Activated CD8-positive, alpha-beta T cell treated with anti-CD3 and anti-CD28 coated beads for 36 hours (primary cell): ENCODE results near the gene MAS1L. TPM values are rescaled to one million over a fixed set of nuclear protein-coding genes. Genes with fewer than 3 reads are reported as not detected.

Experiments
- ATAC-seq: fragments of 200-7000 bp; cut with Tn5 transposase; one replicate; pipeline ENCODE4 v1.10.0; 2021; ENCODE audit warnings: mild to moderate bottlenecking, moderate library complexity
- CTCF ChIA-PET: fragments of 350-600 bp; sonication (Branson Sonifier 250); formaldehyde crosslinking; loops from one replicate; lab custom pipeline; 2021; ENCODE audit warnings: antibody characterized with exemption; lab: Charles Lee
- POLR2A ChIA-PET: fragments of 350-600 bp; sonication (Branson Sonifier 250); formaldehyde crosslinking; loops from one replicate; lab custom pipeline; 2021; ENCODE audit warnings: antibody characterized with exemption; lab: Charles Lee
- DNase-seq: peaks from one replicate; pipeline ENCODE4 v3.0.0-alpha.2; 2020
- H3K27ac Mint-ChIP-seq: one replicate; pipeline ENCODE4 v1.8.0; 2021; ENCODE audit warnings: mild to moderate bottlenecking, mixed read lengths
- H3K27me3 Mint-ChIP-seq: one replicate; pipeline ENCODE4 v1.8.0; 2021; ENCODE audit warnings: mixed read lengths
- H3K36me3 Mint-ChIP-seq: one replicate; pipeline ENCODE4 v1.8.0; 2021; ENCODE audit warnings: low read depth, mixed read lengths
- H3K4me1 Mint-ChIP-seq: one replicate; pipeline ENCODE4 v1.8.0; 2021; ENCODE audit warnings: low read depth, mixed read lengths
- H3K4me3 Mint-ChIP-seq: one replicate; pipeline ENCODE4 v1.8.0; 2021; ENCODE audit warnings: mild to moderate bottlenecking, moderate library complexity, mixed read lengths
- H3K9me3 Mint-ChIP-seq: one replicate; pipeline ENCODE4 v1.8.0; 2021; ENCODE audit warnings: mixed read lengths
- CTCF ChIP-seq: fragments of 200-600 bp; IDR thresholded peaks from one replicate; pipeline ENCODE4 v1.8.0; 2022; ENCODE audit warnings: antibody characterized with exemption, mild to moderate bottlenecking
- intact Hi-C: fragments of 100-400 bp; cut with micrococcal nuclease; formaldehyde crosslinking; loops from one replicate; pipeline ENCODE4 v1.10.0; 2022
- total RNA-seq, 2 experiments: library from RNA; stranded (reverse); gene quantifications; one replicate each; pipeline ENCODE4 v1.2.3, GENCODE V29; 2021

Gene MAS1L
- total RNA-seq, 2 experiments from 2014 or later = not detected

GRCh38 chr6:29466241-29466640 lies 21.5 kb downstream of the MAS1L start:
- no peak for DNase-seq
- no peaks in the 10 kb centered on the region for H3K36me3 Mint-ChIP-seq
- no peaks in the 10 kb centered on the region for H3K4me1 Mint-ChIP-seq
- TF ChIP-seq CTCF = no peak
- H3K27me3 Mint-ChIP-seq = peaks cover 6% of the 10 kb centered on the region
- H3K9me3 Mint-ChIP-seq = no peaks in the 10 kb centered on the region
- CTCF ChIA-PET = no interaction called here
- H3K4me3 Mint-ChIP-seq = no peak overlapping the region
- POLR2A ChIA-PET = interaction anchor here (0.5 kb wide), 1 partner anchor 71 kb away, joined by 3 read pairs; no protein-coding TSS in a partner anchor
- intact Hi-C loops = no loop called here
- no peak for ATAC-seq
- no peak overlapping the region for H3K27ac Mint-ChIP-seq

- ChIA-PET CTCF (no interaction called here), POLR2A (interaction anchor here (0.5 kb wide), 1 partner anchor 71 kb away, joined by 3 read pairs; no protein-coding TSS in a partner anchor)
- no peak for TF ChIP-seq CTCF
- Mint-ChIP-seq H3K9me3 (no peaks in the 10 kb centered on the region), H3K4me3 (no peak overlapping the region), H3K4me1 (no peaks in the 10 kb centered on the region), H3K27ac (no peak overlapping the region), H3K36me3 (no peaks in the 10 kb centered on the region), H3K27me3 (peaks cover 6% of the 10 kb centered on the region)
- intact Hi-C loops = no loop called here
- ATAC-seq = no peak
- DNase-seq = no peak
Observed at GRCh38 chr6:29465801-29466200, 22.0 kb downstream of the MAS1L start.

GRCh38 chr6:29465279-29465678 lies 22.5 kb downstream of the MAS1L start:
- DNase-seq = no peak
- Mint-ChIP-seq H3K9me3 (no peaks in the 10 kb centered on the region), H3K27me3 (peaks cover 6% of the 10 kb centered on the region), H3K36me3 (no peaks in the 10 kb centered on the region), H3K27ac (no peak overlapping the region), H3K4me1 (no peaks in the 10 kb centered on the region), H3K4me3 (no peak overlapping the region)
- ChIA-PET CTCF (no interaction called here), POLR2A (no interaction called here)
- no peak for TF ChIP-seq CTCF
- intact Hi-C loops = no loop called here
- ATAC-seq = no peak

GRCh38 chr6:29462022-29462421 lies 25.7 kb downstream of the MAS1L start:
- no peaks in the 10 kb centered on the region for H3K36me3 Mint-ChIP-seq
- H3K9me3 Mint-ChIP-seq = no peaks in the 10 kb centered on the region
- intact Hi-C loops = no loop called here
- ATAC-seq = no peak
- H3K4me3 Mint-ChIP-seq = no peak overlapping the region
- ChIA-PET CTCF (no interaction called here), POLR2A (no interaction called here)
- no peak for TF ChIP-seq CTCF
- no peak for DNase-seq
- H3K27me3 Mint-ChIP-seq = peaks cover 8% of the 10 kb centered on the region
- H3K4me1 Mint-ChIP-seq = no peaks in the 10 kb centered on the region
- H3K27ac Mint-ChIP-seq = no peak overlapping the region

GRCh38 chr6:29461021-29461814 lies 26.5 kb downstream of the MAS1L start:
- TF ChIP-seq CTCF = no peak

More at GRCh38 chr6:29461021-29461814, 26.5 kb downstream of the MAS1L start:
- Mint-ChIP-seq H3K9me3 (no peaks in the 10 kb centered on the region), H3K27me3 (peaks cover 8% of the 10 kb centered on the region), H3K4me3 (no peak overlapping the region), H3K36me3 (no peaks in the 10 kb centered on the region), H3K27ac (no peak overlapping the region), H3K4me1 (no peaks in the 10 kb centered on the region)
- POLR2A ChIA-PET = no interaction called here
- CTCF ChIA-PET = interaction anchor here (0.9 kb wide), 1 partner anchor 128 kb away, joined by 3 read pairs; no protein-coding TSS in a partner anchor
- no peak for DNase-seq
- no peak for ATAC-seq
- intact Hi-C loops = no loop called here
